HG02943 (cell line): ENCODE results near the gene GPC6.
A peak's percentile ranks its signal among the peaks of the same experiment; 100 is the strongest.
"Not testable (repeated sequence)": the region's sequence is repeated elsewhere in the genome, so short reads cannot be mapped to it uniquely, and the experiment has no call there.

ENCODE experiments used
- ATAC-seq: cut with Tn5 transposase; IDR thresholded peaks from one replicate; pipeline ENCODE4 v1.9.1; 2021; ENCODE audit warnings: mild to moderate bottlenecking, low read depth, moderate library complexity; ENCODE audit not compliant: unreplicated experiment

The GPC6 gene

GRCh38 chr13:94342436-94343242 is 1116.0 kb downstream of the GPC6 start:
- ATAC-seq: no peak

DNA sequence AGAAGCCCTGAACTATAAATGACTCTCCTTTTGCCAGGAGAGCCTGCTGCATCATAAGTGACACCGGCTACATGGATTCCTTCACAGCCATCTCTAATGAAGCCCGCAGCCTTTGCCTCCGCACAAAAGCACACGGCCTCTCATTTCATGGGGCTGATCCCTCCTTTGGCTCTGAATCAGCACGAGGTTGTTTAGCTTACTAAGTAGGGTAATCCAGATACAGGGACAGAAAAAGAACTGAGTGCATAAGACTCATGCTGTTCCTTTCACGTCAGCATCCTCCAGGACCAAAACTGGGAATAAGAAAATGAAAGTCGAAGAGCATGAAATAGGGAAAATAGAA is 1116.6 kb downstream of the GPC6 start:
- no peak for ATAC-seq

- ATAC-seq: not testable (repeated sequence)
Measured at GRCh38 chr13:94343687-94344086, 1117.1 kb downstream of the GPC6 start.

- no peak for ATAC-seq
Measured at GRCh38 chr13:94344126-94344818, 1117.7 kb downstream of the GPC6 start.

- no peak for ATAC-seq
Measured at GRCh38 chr13:94345374-94346195, 1119.0 kb downstream of the GPC6 start.

- no peak for ATAC-seq
Measured at GRCh38 chr13:94346261-94347019, 1119.8 kb downstream of the GPC6 start.

GRCh38 chr13:94351292-94351990 is 1124.8 kb downstream of the GPC6 start:
- ATAC-seq: no peak

DNA sequence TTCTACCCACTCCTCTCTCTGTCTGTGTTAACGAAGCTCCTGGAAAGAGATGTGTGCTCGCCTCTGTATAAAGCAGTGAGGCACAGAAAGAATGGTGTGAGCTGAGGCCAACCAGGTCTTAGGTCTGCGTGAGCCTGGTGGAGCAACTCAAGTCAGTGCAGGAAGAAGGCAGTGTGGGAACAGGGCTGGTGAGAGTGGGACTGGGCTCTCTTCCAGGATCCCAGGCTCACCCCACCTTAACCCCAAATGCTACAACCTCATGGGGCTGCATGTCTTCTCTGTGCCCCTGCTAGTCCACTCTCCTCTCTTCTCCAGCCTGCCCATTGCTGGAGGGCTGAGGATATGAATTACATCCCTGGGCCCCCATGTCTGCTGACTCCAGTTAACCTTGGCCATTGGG is 1125.5 kb downstream of the GPC6 start:
- ATAC-seq: no peak

GRCh38 chr13:94353167-94353710 is 1126.6 kb downstream of the GPC6 start:
- ATAC-seq: no peak

GRCh38 chr13:94359875-94360274 is 1133.3 kb downstream of the GPC6 start:
- ATAC-seq: no peak

- peak; percentile 94 for ATAC-seq
Measured at GRCh38 chr13:94362411-94362909, 1135.9 kb downstream of the GPC6 start.

DNA sequence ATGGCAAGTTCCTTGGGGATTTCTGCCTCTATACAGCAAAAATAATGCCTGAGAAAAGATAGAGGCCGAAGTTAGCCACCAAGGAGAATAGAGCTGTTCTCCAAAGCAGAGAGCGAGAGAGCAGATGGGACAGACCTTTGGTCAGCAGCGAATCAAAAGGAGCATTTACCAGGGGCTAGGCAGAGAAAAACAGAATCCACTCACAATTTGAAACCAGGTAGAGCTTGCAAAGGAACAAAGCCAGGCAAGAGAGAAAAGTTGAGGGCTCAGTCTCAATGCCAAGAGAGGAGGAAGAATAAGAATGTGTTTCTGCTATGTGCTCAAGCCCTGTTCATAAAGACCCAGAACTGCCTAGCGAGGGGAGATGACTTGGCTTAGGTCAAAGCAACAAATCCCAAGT is 1140.1 kb downstream of the GPC6 start:
- no peak for ATAC-seq

DNA sequence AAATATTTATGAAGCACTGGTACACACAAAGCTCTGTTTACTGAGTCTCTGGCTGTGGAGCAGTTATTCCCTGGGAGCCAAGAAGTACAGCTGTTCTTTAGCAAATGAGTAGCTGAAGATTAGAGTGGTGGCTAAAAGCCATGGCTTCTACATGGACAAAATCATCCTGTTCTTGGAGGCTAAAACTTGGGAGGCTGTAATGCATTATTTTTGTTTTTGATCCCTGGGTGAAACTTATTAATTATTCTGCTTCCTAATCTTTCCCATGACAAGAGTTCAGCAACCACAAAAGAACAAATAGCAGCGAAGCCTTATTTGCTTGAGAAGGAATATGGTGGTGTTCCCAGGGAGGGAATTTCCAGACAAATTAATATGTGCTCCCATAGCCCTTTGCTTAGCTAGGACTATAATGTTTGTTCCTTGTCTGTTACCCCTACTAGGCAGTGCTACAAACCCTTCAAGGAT is 1143.4 kb downstream of the GPC6 start:
- no peak for ATAC-seq

DNA sequence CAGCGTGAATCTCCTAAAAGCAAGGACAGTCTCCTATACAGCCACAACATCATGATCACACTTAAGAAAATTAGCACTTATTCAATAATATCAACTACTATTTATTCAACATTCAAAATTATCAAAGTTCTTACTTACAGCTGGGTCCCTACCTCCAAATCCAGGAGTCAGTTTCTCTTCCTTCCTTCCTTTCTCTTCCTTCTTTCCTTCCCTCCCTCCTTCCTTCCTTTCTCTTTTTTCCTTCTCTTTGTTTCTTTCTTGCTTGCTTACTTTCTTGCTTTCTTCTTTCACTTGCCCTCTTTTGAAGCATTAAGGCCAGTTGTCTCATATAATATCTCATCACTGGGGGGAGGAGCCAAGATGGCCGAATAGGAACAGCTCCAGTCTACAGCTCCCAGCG is 1145.2 kb downstream of the GPC6 start:
- no peak for ATAC-seq

DNA sequence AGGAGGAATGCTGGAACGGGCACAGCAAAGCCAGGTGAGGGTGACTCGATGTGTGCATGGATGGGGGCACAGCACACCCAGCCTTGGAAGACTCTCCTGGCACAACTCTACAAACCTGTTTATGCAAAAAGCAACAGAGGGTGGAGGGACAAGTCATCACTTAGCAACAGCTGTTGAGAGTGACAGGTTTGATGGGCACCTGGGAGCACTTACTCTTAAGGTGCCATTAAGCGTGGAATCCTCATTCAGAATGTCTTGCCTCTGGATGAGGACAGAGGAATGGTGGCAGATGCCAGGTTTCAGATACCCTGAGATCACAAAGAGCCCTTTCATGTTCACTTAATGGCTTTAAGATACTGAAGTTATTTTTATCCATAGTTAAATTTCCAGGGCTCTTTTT is 1155.9 kb downstream of the GPC6 start:
- no peak for ATAC-seq

DNA sequence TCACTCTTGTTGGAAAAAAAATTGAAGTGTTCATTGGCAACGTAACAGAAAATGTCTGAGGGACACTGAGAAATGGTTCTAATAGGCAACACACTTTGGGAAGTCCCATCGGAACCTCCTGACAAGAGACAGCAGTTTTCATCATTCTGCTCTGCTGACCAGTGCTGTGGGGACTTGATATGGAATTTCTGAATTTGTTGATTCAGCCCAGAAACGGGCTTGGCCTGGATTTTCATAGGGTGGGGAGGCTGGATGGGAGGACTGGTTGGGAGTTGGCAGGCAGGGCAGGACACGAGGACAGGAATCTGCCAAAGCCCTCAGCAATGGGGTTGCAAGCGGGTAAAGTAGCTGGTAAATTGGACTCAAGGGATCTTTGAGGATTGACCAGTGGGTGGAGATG is 1156.4 kb downstream of the GPC6 start:
- ATAC-seq: no peak

DNA sequence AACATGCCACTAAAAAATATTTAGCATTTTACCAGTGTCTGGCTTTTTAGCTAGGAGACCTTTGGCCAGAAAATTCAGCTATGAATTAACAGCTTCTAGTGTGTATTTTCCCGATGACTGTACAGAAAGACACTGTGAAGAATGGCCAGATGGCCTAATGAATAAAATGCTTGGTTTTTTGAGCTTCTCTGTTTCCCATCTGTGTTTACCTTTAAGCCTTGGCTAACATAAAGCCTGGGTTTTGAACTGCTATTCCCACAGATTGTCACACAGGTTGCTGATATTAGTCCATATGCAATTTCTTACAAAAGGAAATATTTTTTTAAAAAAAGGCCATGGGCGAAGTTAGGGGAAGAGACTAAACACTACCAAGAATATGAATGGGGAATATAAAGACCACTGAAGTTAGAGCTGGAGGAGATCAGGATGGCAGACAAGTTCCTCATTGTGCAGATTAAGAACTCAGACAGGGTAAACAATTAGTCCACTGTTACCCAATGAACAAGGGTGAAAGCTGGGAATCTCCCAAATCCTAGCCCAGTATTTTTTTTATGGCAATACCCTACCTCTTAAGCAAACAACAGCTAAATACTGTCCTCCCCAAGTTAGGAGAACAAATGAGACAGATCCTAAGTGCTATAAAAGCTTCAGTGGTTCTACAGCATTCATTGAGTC is 1157.8 kb downstream of the GPC6 start:
- ATAC-seq: no peak

- ATAC-seq: no peak
Measured at GRCh38 chr13:94387047-94387446, 1160.4 kb downstream of the GPC6 start.
